A549 (cell line): ENCODE data around the gene MSRB3. TPM values are rescaled to one million over a fixed set of nuclear protein-coding genes. Genes with fewer than 3 reads are reported as not detected.
A peak's percentile ranks its signal among the peaks of the same experiment; 100 is the strongest.

Source experiments
- ATAC-seq, 2 experiments: fragments of 200-7000 bp in 1 of 2; fragments of >200 bp in 1 of 2; cut with Nextera tagmentation in 1 of 2; cut with Tn5 transposase in 1 of 2; 3 replicates each; pipeline versions ENCODE4 v1.8.0 to v1.9.1; 2018 to 2020; ENCODE audit warnings: mild to moderate bottlenecking in 1 of 2, moderate library complexity in 1 of 2
- CTCF ChIA-PET: fragments of 300-600 bp; sonication (Branson Sonifier 250); formaldehyde crosslinking; extraction: SDS; loops from one replicate; lab custom pipeline; 2021; ENCODE audit warnings: antibody characterized with exemption, inconsistent platforms; lab: Yijun Ruan, JAX
- POLR2A ChIA-PET: fragments of 350-600 bp; formaldehyde crosslinking; extraction: SDS; loops from one replicate; lab custom pipeline; 2021; ENCODE audit warnings: antibody characterized with exemption, inconsistent platforms; lab: Yijun Ruan, JAX
- DNase-seq, 2 experiments: peaks; one replicate each; pipeline versions ENCODE4 v3.0.0 to v3.0.0-alpha.2; 2011 to 2016; ENCODE audit warnings: low read depth in 1 of 2, low spot score in 1 of 2
- FAIRE-seq: peaks from 2 replicates; lab custom pipeline; 2011; peaks lifted over from hg19 to GRCh38; lab: Jason Lieb, UNC
- H3K27ac ChIP-seq, 2 experiments: fragments of >200 bp; sonication (Bioruptor Twin); formaldehyde crosslinking; 3 replicates each; pipeline ENCODE4 v1.5.1; 2016 to 2017
- H3K4me1 ChIP-seq: fragments of >200 bp; sonication (Bioruptor Twin); formaldehyde crosslinking; 3 replicates; pipeline ENCODE4 v1.6.1; 2016
- H3K4me2 ChIP-seq: fragments of >200 bp; sonication (Bioruptor Twin); formaldehyde crosslinking; 3 replicates; pipeline ENCODE4 v1.6.1; 2016
- H3K4me3 ChIP-seq: fragments of >200 bp; sonication (Bioruptor Twin); formaldehyde crosslinking; 3 replicates; pipeline ENCODE4 v1.5.1; 2016
- H3K9me3 ChIP-seq: fragments of >200 bp; sonication (Bioruptor Twin); formaldehyde crosslinking; 3 replicates; pipeline ENCODE4 v1.6.1; 2016
- BHLHE40 ChIP-seq: IDR thresholded peaks from 2 replicates; pipeline ENCODE4 v1.6.1; 2012; ENCODE audit warnings: low read depth, low read length, inconsistent platforms
- CHD2 ChIP-seq: fragments of 150-350 bp; IDR thresholded peaks from 2 replicates; pipeline ENCODE4 v1.6.1; 2014; ENCODE audit warnings: low read length; ENCODE audit not compliant: partially characterized antibody
- CHD4 ChIP-seq: fragments of 200-600 bp; sonication (generic); IDR thresholded peaks from 2 replicates; pipeline ENCODE4 v1.6.1; 2016; ENCODE audit warnings: antibody characterized with exemption, mild to moderate bottlenecking, borderline replicate concordance
- EHF ChIP-seq: fragments of 250-450 bp; sonication (Bioruptor Pico); IDR thresholded peaks from 2 replicates; pipeline ENCODE4 v1.5.0; 2020; ENCODE audit warnings: mild to moderate bottlenecking
- EHMT2 ChIP-seq: fragments of 200-600 bp; sonication (generic); IDR thresholded peaks from 2 replicates; pipeline ENCODE4 v1.6.1; 2016; ENCODE audit warnings: antibody characterized with exemption, low read depth, mild to moderate bottlenecking, moderate library complexity
- ESRRA ChIP-seq: fragments of 150-350 bp; IDR thresholded peaks from 2 replicates; pipeline ENCODE4 v1.6.1; 2014; ENCODE audit warnings: mild to moderate bottlenecking, low read length, borderline replicate concordance
- FOSL2 ChIP-seq, 2 experiments: fragments of 450-650 bp in 1 of 2; fragments of >200 bp in 1 of 2; sonication (Bioruptor Twin) in 1 of 2; formaldehyde crosslinking; IDR thresholded peaks; 2 replicates each; pipeline versions ENCODE4 v1.5.0 to v1.6.1; 2016 to 2020; ENCODE audit warnings: mild to moderate bottlenecking in 1 of 2, moderate library complexity in 1 of 2
- HDAC2 ChIP-seq: fragments of 200-600 bp; sonication (generic); IDR thresholded peaks from 2 replicates; pipeline ENCODE4 v1.6.1; 2016
- HEYL ChIP-seq: fragments of 250-450 bp; sonication (Bioruptor Pico); IDR thresholded peaks from 2 replicates; pipeline ENCODE4 v1.8.0; 2021; ENCODE audit warnings: mild to moderate bottlenecking, moderate library complexity
- HOXA7 ChIP-seq: fragments of 250-450 bp; sonication (Bioruptor Pico); IDR thresholded peaks from 2 replicates; pipeline ENCODE4 v1.5.0; 2020; ENCODE audit warnings: mild to moderate bottlenecking, moderate library complexity
- HOXB5 ChIP-seq: fragments of 250-450 bp; sonication (Bioruptor Pico); IDR thresholded peaks from 2 replicates; pipeline ENCODE4 v1.5.0; 2020; ENCODE audit warnings: mild to moderate bottlenecking, moderate library complexity
- JUNB ChIP-seq: fragments of >200 bp; sonication (Bioruptor Twin); formaldehyde crosslinking; IDR thresholded peaks from 2 replicates; pipeline ENCODE4 v1.6.1; 2016
- KDM1A ChIP-seq: fragments of 200-600 bp; sonication (generic); IDR thresholded peaks from 2 replicates; pipeline ENCODE4 v1.6.1; 2016; ENCODE audit warnings: low read depth, mild to moderate bottlenecking
- MAFK ChIP-seq: fragments of 450-650 bp; IDR thresholded peaks from 2 replicates; pipeline ENCODE4 v1.6.1; 2014; ENCODE audit not compliant: partially characterized antibody
- NR3C1 ChIP-seq: fragments of >200 bp; sonication (Bioruptor Twin); formaldehyde crosslinking; IDR thresholded peaks from 3 replicates; pipeline ENCODE4 v1.6.1; 2017
- PHF8 ChIP-seq: fragments of 200-600 bp; sonication (generic); IDR thresholded peaks from 2 replicates; pipeline ENCODE4 v1.6.1; 2016; ENCODE audit warnings: low read depth, mild to moderate bottlenecking, antibody characterized with exemption, moderate library complexity, borderline replicate concordance
- POLR2AphosphoS2 ChIP-seq: conservative IDR thresholded peaks from 2 replicates; pipeline ENCODE4 v1.6.1; 2012; ENCODE audit warnings: low read length, improper control_type of control experiment, inconsistent platforms
- RAD21 ChIP-seq, 2 experiments: fragments of >200 bp in 1 of 2; sonication (Bioruptor Twin) in 1 of 2; formaldehyde crosslinking in 1 of 2; IDR thresholded peaks in 1 of 2; conservative IDR thresholded peaks in 1 of 2; 2 replicates in 1 of 2; 3 replicates in 1 of 2; pipeline ENCODE4 v1.6.1; 2012 to 2018; ENCODE audit warnings: inconsistent platforms in 1 of 2
- SMC3 ChIP-seq: fragments of >200 bp; sonication (Bioruptor Twin); formaldehyde crosslinking; IDR thresholded peaks from 3 replicates; pipeline ENCODE4 v1.6.1; 2018; ENCODE audit warnings: inconsistent platforms
- SREBF2 ChIP-seq: fragments of 450-650 bp; IDR thresholded peaks from 2 replicates; pipeline ENCODE4 v1.6.1; 2014; ENCODE audit warnings: mild to moderate bottlenecking, moderate library complexity
- TFCP2L1 ChIP-seq: fragments of 250-450 bp; sonication (Bioruptor Pico); IDR thresholded peaks from 2 replicates; pipeline ENCODE4 v1.5.0; 2021; ENCODE audit warnings: mild to moderate bottlenecking
- TP53 ChIP-seq: fragments of 250-450 bp; sonication (Bioruptor Pico); IDR thresholded peaks from 2 replicates; pipeline ENCODE4 v1.5.0; 2021; ENCODE audit warnings: mild to moderate bottlenecking, moderate library complexity
- ZFP36 ChIP-seq: fragments of 450-650 bp; IDR thresholded peaks from 2 replicates; pipeline ENCODE4 v1.6.1; 2014; ENCODE audit warnings: borderline replicate concordance; ENCODE audit not compliant: partially characterized antibody
- WGBS: methylation state at CpG from one replicate; pipeline ENCODE4 v1.1.6; 2017; ENCODE audit errors: missing lambda C conversion rate; 5-methylcytosine and 5-hydroxymethylcytosine counted together
- polyA plus RNA-seq, 4 experiments: library from polyadenylated mRNA; depleted of rRNA in 3 of 4; stranded (reverse); fragments of >200 nt; fragmentation: RNase III in 1 of 4; extraction: RNeasy Plus Mini Kit Qiagen cat#74134 plus additional on column Dnase treatment in 1 of 4; gene quantifications; 2 replicates in 3 of 4; 3 replicates in 1 of 4; pipeline ENCODE4 v1.2.3, GENCODE V29; 2011 to 2017
- TF ChIP-seq, protein P1 (sequence below): fragments of >200 bp; sonication (Bioruptor Twin); formaldehyde crosslinking; IDR thresholded peaks from 3 replicates; pipeline ENCODE4 v1.5.1; 2016
- TF ChIP-seq, protein P2 (sequence below): fragments of 250-450 bp; sonication (Bioruptor Pico); IDR thresholded peaks from 2 replicates; pipeline ENCODE4 v1.5.0; 2021; ENCODE audit warnings: mild to moderate bottlenecking, moderate library complexity, borderline replicate concordance
- TF ChIP-seq, protein P3 (sequence below): fragments of 250-450 bp; sonication (Bioruptor Pico); IDR thresholded peaks from 2 replicates; pipeline ENCODE4 v1.5.0; 2020; ENCODE audit warnings: low read depth, mild to moderate bottlenecking, moderate library complexity

The MSRB3 gene
- polyA plus RNA-seq, 2 of the 4 experiments (the other 2 are of a cell fraction) = 25.2 to 46.1 TPM

DNA sequence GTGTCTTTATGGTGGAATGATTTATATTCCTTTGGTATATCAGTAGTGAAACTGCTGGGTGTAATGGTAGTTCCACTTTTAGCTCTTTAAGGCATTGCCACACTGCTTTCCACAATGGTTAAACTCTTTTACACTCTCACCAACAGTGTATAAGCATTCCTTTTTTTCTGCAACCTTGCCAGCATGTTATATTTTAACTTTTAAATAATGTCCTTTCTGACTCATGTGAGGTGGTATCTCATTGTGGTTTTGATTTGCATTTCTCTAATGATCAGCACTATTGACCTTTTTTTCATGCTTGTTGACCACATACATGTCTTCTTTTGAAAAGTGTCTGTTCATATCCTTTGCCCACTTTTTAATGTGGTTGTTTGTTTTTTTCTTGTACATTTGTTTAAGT, 142.5 kb downstream of the MSRB3 start:
- TF ChIP-seq FOSL2 (IDR thresholded peaks at IDR 0.05) = no peak
- TF ChIP-seq FOSL2 (CRISPR knock-in tag; IDR thresholded peaks at IDR 0.05) = no peak
- TF ChIP-seq HOXA7 (CRISPR knock-in tag) = no peak
- no peak for TF ChIP-seq HOXB5 (CRISPR knock-in tag)
- no peak for TF ChIP-seq HDAC2
- no peak for TF ChIP-seq ESRRA
- no peak for TF ChIP-seq BHLHE40
- TF ChIP-seq NR3C1 = no peak
- no peak for TF ChIP-seq JUNB
- TF ChIP-seq SREBF2 = no peak
- no peak for TF ChIP-seq HEYL
- TF ChIP-seq, protein P1, sequence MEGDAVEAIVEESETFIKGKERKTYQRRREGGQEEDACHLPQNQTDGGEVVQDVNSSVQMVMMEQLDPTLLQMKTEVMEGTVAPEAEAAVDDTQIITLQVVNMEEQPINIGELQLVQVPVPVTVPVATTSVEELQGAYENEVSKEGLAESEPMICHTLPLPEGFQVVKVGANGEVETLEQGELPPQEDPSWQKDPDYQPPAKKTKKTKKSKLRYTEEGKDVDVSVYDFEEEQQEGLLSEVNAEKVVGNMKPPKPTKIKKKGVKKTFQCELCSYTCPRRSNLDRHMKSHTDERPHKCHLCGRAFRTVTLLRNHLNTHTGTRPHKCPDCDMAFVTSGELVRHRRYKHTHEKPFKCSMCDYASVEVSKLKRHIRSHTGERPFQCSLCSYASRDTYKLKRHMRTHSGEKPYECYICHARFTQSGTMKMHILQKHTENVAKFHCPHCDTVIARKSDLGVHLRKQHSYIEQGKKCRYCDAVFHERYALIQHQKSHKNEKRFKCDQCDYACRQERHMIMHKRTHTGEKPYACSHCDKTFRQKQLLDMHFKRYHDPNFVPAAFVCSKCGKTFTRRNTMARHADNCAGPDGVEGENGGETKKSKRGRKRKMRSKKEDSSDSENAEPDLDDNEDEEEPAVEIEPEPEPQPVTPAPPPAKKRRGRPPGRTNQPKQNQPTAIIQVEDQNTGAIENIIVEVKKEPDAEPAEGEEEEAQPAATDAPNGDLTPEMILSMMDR = no peak
- TF ChIP-seq CHD4 = no peak
- TF ChIP-seq MAFK = no peak
- no peak for TF ChIP-seq SMC3
- no peak for TF ChIP-seq RAD21 (conservative IDR thresholded peaks at IDR 0.05 in 1 of 2, IDR thresholded peaks at IDR 0.05 in 1 of 2)
- no peak for ATAC-seq
- ChIA-PET POLR2A (no interaction called here), CTCF (no interaction called here)
- no peak for DNase-seq
- Histone ChIP-seq H3K27ac (no peak overlapping the region), H3K4me2 (no peak overlapping the region), H3K4me3 (no peak overlapping the region), H3K4me1 (peaks cover 7% of the 10 kb centered on the region; the same call in 2 of the 3 replicates), H3K9me3 (peaks cover 23% of the 10 kb centered on the region)
- FAIRE-seq = no peak

DNA sequence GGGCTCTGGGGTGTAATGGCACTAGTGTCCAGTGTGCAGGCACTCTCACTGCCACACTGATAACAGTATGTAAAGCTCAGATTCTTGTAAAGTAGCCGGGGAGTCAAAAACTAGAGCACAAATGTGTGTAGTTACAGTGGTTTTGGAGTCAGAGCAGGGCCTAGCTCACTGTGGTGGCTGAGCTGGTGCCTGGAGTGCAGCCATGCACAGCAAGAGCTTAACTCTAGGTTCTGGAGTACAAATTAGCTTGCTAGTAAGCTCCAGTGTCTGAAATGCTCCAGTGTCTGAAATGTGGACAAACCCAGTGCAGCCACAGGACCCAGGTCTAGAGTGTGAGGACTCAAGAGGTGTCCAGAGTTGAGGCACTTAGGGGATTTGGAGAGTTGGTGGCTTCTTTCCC, 149.2 kb downstream of the MSRB3 start:
- 67% methylated on average over 1 of the region's 1 CpG for WGBS
- peak overlapping the region in 1 of 2 experiments; percentile 14; a peak in 1 of 6 replicates for H3K27ac ChIP-seq
- no peak for ATAC-seq
- H3K4me3 ChIP-seq = no peak overlapping the region
- no peak for FAIRE-seq
- H3K9me3 ChIP-seq = no peaks in the 10 kb centered on the region
- TF ChIP-seq ZFP36 = no peak
- TF ChIP-seq POLR2AphosphoS2 = no peak
- no peak for TF ChIP-seq EHF
- TF ChIP-seq KDM1A = no peak
- no peak for TF ChIP-seq CHD4
- TF ChIP-seq SREBF2 = no peak
- no peak for TF ChIP-seq CHD2
- TF ChIP-seq TP53 = no peak
- TF ChIP-seq, protein P2, sequence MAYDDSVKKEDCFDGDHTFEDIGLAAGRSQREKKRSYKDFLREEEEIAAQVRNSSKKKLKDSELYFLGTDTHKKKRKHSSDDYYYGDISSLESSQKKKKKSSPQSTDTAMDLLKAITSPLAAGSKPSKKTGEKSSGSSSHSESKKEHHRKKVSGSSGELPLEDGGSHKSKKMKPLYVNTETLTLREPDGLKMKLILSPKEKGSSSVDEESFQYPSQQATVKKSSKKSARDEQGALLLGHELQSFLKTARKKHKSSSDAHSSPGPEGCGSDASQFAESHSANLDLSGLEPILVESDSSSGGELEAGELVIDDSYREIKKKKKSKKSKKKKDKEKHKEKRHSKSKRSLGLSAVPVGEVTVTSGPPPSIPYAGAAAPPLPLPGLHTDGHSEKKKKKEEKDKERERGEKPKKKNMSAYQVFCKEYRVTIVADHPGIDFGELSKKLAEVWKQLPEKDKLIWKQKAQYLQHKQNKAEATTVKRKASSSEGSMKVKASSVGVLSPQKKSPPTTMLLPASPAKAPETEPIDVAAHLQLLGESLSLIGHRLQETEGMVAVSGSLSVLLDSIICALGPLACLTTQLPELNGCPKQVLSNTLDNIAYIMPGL (CRISPR knock-in tag) = no peak
- no peak for TF ChIP-seq PHF8
- TF ChIP-seq BHLHE40 = no peak
- no peak for TF ChIP-seq TFCP2L1 (CRISPR knock-in tag)
- no peak for TF ChIP-seq EHMT2
- TF ChIP-seq, protein P3, sequence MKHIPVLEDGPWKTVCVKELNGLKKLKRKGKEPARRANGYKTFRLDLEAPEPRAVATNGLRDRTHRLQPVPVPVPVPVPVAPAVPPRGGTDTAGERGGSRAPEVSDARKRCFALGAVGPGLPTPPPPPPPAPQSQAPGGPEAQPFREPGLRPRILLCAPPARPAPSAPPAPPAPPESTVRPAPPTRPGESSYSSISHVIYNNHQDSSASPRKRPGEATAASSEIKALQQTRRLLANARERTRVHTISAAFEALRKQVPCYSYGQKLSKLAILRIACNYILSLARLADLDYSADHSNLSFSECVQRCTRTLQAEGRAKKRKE (CRISPR knock-in tag) = no peak
- ChIA-PET CTCF (interaction anchor here (0.6 to 1.4 kb wide), 2 partner anchors 9 to 584 kb away, joined by 3 read pairs; no protein-coding TSS in a partner anchor), POLR2A (no interaction called here)
- peaks cover 19% of the 10 kb centered on the region for H3K4me1 ChIP-seq
- DNase-seq = no peak
- no peak overlapping the region for H3K4me2 ChIP-seq
